Activated naive CD8-positive, alpha-beta T cell (primary cell): Measurements from ENCODE around the gene FKBP2.

ENCODE experiments used
- H3K27ac Mint-ChIP-seq: one replicate; pipeline ENCODE4 v1.8.0; 2021; ENCODE audit warnings: mixed read lengths
- H3K27me3 Mint-ChIP-seq: one replicate; pipeline ENCODE4 v1.8.0; 2021; ENCODE audit warnings: mixed read lengths
- H3K36me3 Mint-ChIP-seq: one replicate; pipeline ENCODE4 v1.8.0; 2021; ENCODE audit warnings: mixed read lengths
- H3K4me1 Mint-ChIP-seq: one replicate; pipeline ENCODE4 v1.8.0; 2021; ENCODE audit warnings: low read depth, mixed read lengths
- H3K4me3 Mint-ChIP-seq: one replicate; pipeline ENCODE4 v1.8.0; 2021; ENCODE audit warnings: mild to moderate bottlenecking, mixed read lengths
- H3K9me3 Mint-ChIP-seq: one replicate; pipeline ENCODE4 v1.8.0; 2021; ENCODE audit warnings: low read depth, mixed read lengths

Gene FKBP2

GRCh38 chr11:64225608-64226506, 15.0 kb upstream of the FKBP2 start, which contains the start of the genes NUDT22 and TRPT1:
TSS of gene NUDT22 (plus strand) at chr11:64226274. CDS start at chr11:64226653, 379 bp downstream.
TSS of gene TRPT1 (minus strand) at chr11:64226186. CDS start at chr11:64225860, 326 bp downstream.
- Mint-ChIP-seq H3K9me3 (no peaks in the 10 kb centered on the region), H3K27ac (peak within 1 kb of the TSS; percentile 86), H3K36me3 (no peaks in the 10 kb centered on the region), H3K4me3 (peak within 1 kb of the TSS; percentile 88), H3K27me3 (no peaks in the 10 kb centered on the region), H3K4me1 (peaks cover 21% of the 10 kb centered on the region)

- peak overlapping the region; percentile 88 for H3K4me3 Mint-ChIP-seq
- peaks cover 24% of the 10 kb centered on the region for H3K4me1 Mint-ChIP-seq
- no peaks in the 10 kb centered on the region for H3K36me3 Mint-ChIP-seq
- H3K9me3 Mint-ChIP-seq, result no peaks in the 10 kb centered on the region
- no peaks in the 10 kb centered on the region for H3K27me3 Mint-ChIP-seq
- peak overlapping the region; percentile 69 for H3K27ac Mint-ChIP-seq
These were observed 14.3 kb upstream of the FKBP2 start for GRCh38 chr11:64226507-64227051.

- peak overlapping the region; percentile 88 for H3K4me3 Mint-ChIP-seq
- H3K27ac Mint-ChIP-seq, result peak overlapping the region; percentile 69
- H3K27me3 Mint-ChIP-seq, result no peaks in the 10 kb centered on the region
- no peaks in the 10 kb centered on the region for H3K36me3 Mint-ChIP-seq
- no peaks in the 10 kb centered on the region for H3K9me3 Mint-ChIP-seq
- peaks cover 32% of the 10 kb centered on the region for H3K4me1 Mint-ChIP-seq
These were observed 13.4 kb upstream of the FKBP2 start for GRCh38 chr11:64227405-64227956.

GRCh38 chr11:64229090-64229743, 11.7 kb upstream of the FKBP2 start:
- H3K4me1 Mint-ChIP-seq, result peaks cover 42% of the 10 kb centered on the region
- peak overlapping the region; percentile 46 for H3K27ac Mint-ChIP-seq
- no peaks in the 10 kb centered on the region for H3K27me3 Mint-ChIP-seq
- peak overlapping the region; percentile 88 for H3K4me3 Mint-ChIP-seq
- H3K36me3 Mint-ChIP-seq, result no peaks in the 10 kb centered on the region
- H3K9me3 Mint-ChIP-seq, result no peaks in the 10 kb centered on the region

- Mint-ChIP-seq H3K4me1 (peaks cover 42% of the 10 kb centered on the region), H3K4me3 (peak overlapping the region; percentile 80), H3K36me3 (no peaks in the 10 kb centered on the region), H3K27ac (peak overlapping the region; percentile 75), H3K9me3 (no peaks in the 10 kb centered on the region), H3K27me3 (no peaks in the 10 kb centered on the region)
These were observed 11.1 kb upstream of the FKBP2 start for GRCh38 chr11:64229744-64230170.

GRCh38 chr11:64230171-64230984, 10.5 kb upstream of the FKBP2 start, which contains the start of gene DNAJC4:
TSS of gene DNAJC4 (plus strand) at chr11:64230548. CDS start at chr11:64230855, 307 bp downstream.
- Mint-ChIP-seq H3K4me1 (peaks cover 42% of the 10 kb centered on the region), H3K9me3 (no peaks in the 10 kb centered on the region), H3K27me3 (no peaks in the 10 kb centered on the region), H3K36me3 (no peaks in the 10 kb centered on the region), H3K27ac (peak within 1 kb of the TSS; percentile 84), H3K4me3 (peak within 1 kb of the TSS; percentile 80)

- peak overlapping the region; percentile 80 for H3K4me3 Mint-ChIP-seq
- no peaks in the 10 kb centered on the region for H3K27me3 Mint-ChIP-seq
- H3K9me3 Mint-ChIP-seq, result no peaks in the 10 kb centered on the region
- H3K36me3 Mint-ChIP-seq, result no peaks in the 10 kb centered on the region
- peaks cover 44% of the 10 kb centered on the region for H3K4me1 Mint-ChIP-seq
- H3K27ac Mint-ChIP-seq, result peak overlapping the region; percentile 84
These were observed 9.9 kb upstream of the FKBP2 start for GRCh38 chr11:64230985-64231365.

- H3K9me3 Mint-ChIP-seq, result no peaks in the 10 kb centered on the region
- H3K4me1 Mint-ChIP-seq, result peaks cover 44% of the 10 kb centered on the region
- H3K36me3 Mint-ChIP-seq, result no peaks in the 10 kb centered on the region
- peak overlapping the region; percentile 80 for H3K4me3 Mint-ChIP-seq
- H3K27me3 Mint-ChIP-seq, result no peaks in the 10 kb centered on the region
- H3K27ac Mint-ChIP-seq, result no peak overlapping the region
These were observed 9.3 kb upstream of the FKBP2 start for GRCh38 chr11:64231546-64231945.

- no peaks in the 10 kb centered on the region for H3K9me3 Mint-ChIP-seq
- H3K36me3 Mint-ChIP-seq, result no peaks in the 10 kb centered on the region
- peak overlapping the region; percentile 80 for H3K4me3 Mint-ChIP-seq
- peak overlapping the region; percentile 54 for H3K27ac Mint-ChIP-seq
- H3K4me1 Mint-ChIP-seq, result peaks cover 41% of the 10 kb centered on the region
- no peaks in the 10 kb centered on the region for H3K27me3 Mint-ChIP-seq
These were observed 8.5 kb upstream of the FKBP2 start for GRCh38 chr11:64232182-64232966.

GRCh38 chr11:64232967-64233315, 8.0 kb upstream of the FKBP2 start:
- Mint-ChIP-seq H3K27me3 (no peaks in the 10 kb centered on the region), H3K9me3 (no peaks in the 10 kb centered on the region), H3K27ac (peak overlapping the region; percentile 54), H3K4me3 (peak overlapping the region; percentile 76), H3K36me3 (no peaks in the 10 kb centered on the region), H3K4me1 (peaks cover 37% of the 10 kb centered on the region)

GRCh38 chr11:64233913-64234586, 6.8 kb upstream of the FKBP2 start, which contains the start of gene VEGFB:
TSS of gene VEGFB (plus strand) at chr11:64234584. CDS start at chr11:64234834, 250 bp downstream.
- no peaks in the 10 kb centered on the region for H3K27me3 Mint-ChIP-seq
- peak within 1 kb of the TSS; percentile 87 for H3K4me3 Mint-ChIP-seq
- H3K36me3 Mint-ChIP-seq, result no peaks in the 10 kb centered on the region
- H3K4me1 Mint-ChIP-seq, result peaks cover 38% of the 10 kb centered on the region
- H3K9me3 Mint-ChIP-seq, result no peaks in the 10 kb centered on the region
- peak within 1 kb of the TSS; percentile 84 for H3K27ac Mint-ChIP-seq

GRCh38 chr11:64234647-64235379, 6.1 kb upstream of the FKBP2 start:
- Mint-ChIP-seq H3K27ac (no peak overlapping the region), H3K36me3 (no peaks in the 10 kb centered on the region), H3K27me3 (no peaks in the 10 kb centered on the region), H3K4me3 (peak overlapping the region; percentile 87), H3K4me1 (peaks cover 35% of the 10 kb centered on the region), H3K9me3 (no peaks in the 10 kb centered on the region)
